ENCODE measurements around the gene IFT52.

- no peak for TF ChIP-seq CTCF (IDR thresholded peaks at IDR 0.05)
- TF ChIP-seq POLR2A (IDR thresholded peaks at IDR 0.05) = no peak
Observed at GRCh38 chr20:43662943-43663655, 72.4 kb downstream of the IFT52 start.

All from esophagus squamous epithelium (tissue), 4 donors.